ENCODE measurements around the gene COG1. TPM values are rescaled to one million over a fixed set of nuclear protein-coding genes. Genes with fewer than 3 reads are reported as not detected.

The COG1 gene
- total RNA-seq, 1 donor from 2014 or later = 27.8 TPM

- Mint-ChIP-seq H3K36me3 (ENCODE audit: low read depth, unreplicated experiment) (no peaks in the 10 kb centered on the region), H3K4me3 (ENCODE audit: unreplicated experiment) (no peak overlapping the region), H3K4me1 (ENCODE audit: unreplicated experiment) (peaks cover 7% of the 10 kb centered on the region), H3K9me3 (ENCODE audit: unreplicated experiment) (no peaks in the 10 kb centered on the region), H3K27ac (ENCODE audit: unreplicated experiment) (no peak overlapping the region), H3K27me3 (ENCODE audit: unreplicated experiment) (peaks cover under 1% of the 10 kb centered on the region)
- TF ChIP-seq CTCF (IDR thresholded peaks at IDR 0.05; ENCODE audit: unreplicated experiment) = no peak
- peak; percentile 58 for DNase-seq (ENCODE audit: low spot score)
Observed at GRCh38 chr17:73189417-73190099, 3.3 kb upstream of the COG1 start.

GRCh38 chr17:73191443-73192205 lies 1.2 kb upstream of the COG1 start:
- H3K9me3 Mint-ChIP-seq (ENCODE audit: unreplicated experiment) = no peaks in the 10 kb centered on the region
- peak; percentile 66 for DNase-seq (ENCODE audit: low spot score)
- TF ChIP-seq CTCF (IDR thresholded peaks at IDR 0.05; ENCODE audit: unreplicated experiment) = peak; percentile 85
- H3K27ac Mint-ChIP-seq (ENCODE audit: unreplicated experiment) = no peak overlapping the region
- no peaks in the 10 kb centered on the region for H3K36me3 Mint-ChIP-seq (ENCODE audit: low read depth, unreplicated experiment)
- peaks cover 2% of the 10 kb centered on the region for H3K27me3 Mint-ChIP-seq (ENCODE audit: unreplicated experiment)
- peak overlapping the region; percentile 69 for H3K4me3 Mint-ChIP-seq (ENCODE audit: unreplicated experiment)
- peaks cover 9% of the 10 kb centered on the region for H3K4me1 Mint-ChIP-seq (ENCODE audit: unreplicated experiment)

- no peaks in the 10 kb centered on the region for H3K9me3 Mint-ChIP-seq (ENCODE audit: unreplicated experiment)
- H3K4me3 Mint-ChIP-seq (ENCODE audit: unreplicated experiment) = peak overlapping the region; percentile 92
- H3K36me3 Mint-ChIP-seq (ENCODE audit: low read depth, unreplicated experiment) = peaks cover 3% of the 10 kb centered on the region
- DNase-seq (ENCODE audit: low spot score) = peak; percentile 63
- peaks cover 9% of the 10 kb centered on the region for H3K4me1 Mint-ChIP-seq (ENCODE audit: unreplicated experiment)
- TF ChIP-seq CTCF (IDR thresholded peaks at IDR 0.05; ENCODE audit: unreplicated experiment) = no peak
- no peak overlapping the region for H3K27ac Mint-ChIP-seq (ENCODE audit: unreplicated experiment)
- H3K27me3 Mint-ChIP-seq (ENCODE audit: unreplicated experiment) = peaks cover 2% of the 10 kb centered on the region
Observed at GRCh38 chr17:73192206-73192893, 505 bp upstream of the COG1 start.

- Mint-ChIP-seq H3K4me3 (ENCODE audit: unreplicated experiment) (peak overlapping the region; percentile 67), H3K27me3 (ENCODE audit: unreplicated experiment) (peaks cover 3% of the 10 kb centered on the region), H3K9me3 (ENCODE audit: unreplicated experiment) (no peaks in the 10 kb centered on the region), H3K36me3 (ENCODE audit: low read depth, unreplicated experiment) (peaks cover 23% of the 10 kb centered on the region), H3K4me1 (ENCODE audit: unreplicated experiment) (peaks cover 9% of the 10 kb centered on the region), H3K27ac (ENCODE audit: unreplicated experiment) (no peak overlapping the region)
- no peak for TF ChIP-seq CTCF (IDR thresholded peaks at IDR 0.05; ENCODE audit: unreplicated experiment)
- DNase-seq (ENCODE audit: low spot score) = no peak
Observed at GRCh38 chr17:73194514-73195222, 1.8 kb downstream of the COG1 start.
